Epithelial cell of esophagus (primary cell): Measurements from ENCODE around the gene MATN1.

ENCODE experiments used
- DNase-seq: peaks from one replicate; pipeline ENCODE4 v3.0.0; 2010; ENCODE audit warnings: low read depth
- H3K4me3 ChIP-seq: 2 replicates; pipeline ENCODE4 v1.5.1; 2011; ENCODE audit warnings: mild to moderate bottlenecking, low read length, control low read depth
- CTCF ChIP-seq: IDR thresholded peaks from 2 replicates; pipeline ENCODE4 v1.5.1; 2011; ENCODE audit warnings: low read depth, mild to moderate bottlenecking, low read length, control low read depth, inconsistent platforms; ENCODE audit not compliant: insufficient read depth; ENCODE audit errors: missing control alignments

Gene MATN1

GRCh38 chr1:30756545-30757351 is 33.4 kb upstream of the MATN1 start:
- DNase-seq = peak; percentile 92
- TF ChIP-seq CTCF = no peak
- no peak overlapping the region for H3K4me3 ChIP-seq

GRCh38 chr1:30756206-30756544 is 32.8 kb upstream of the MATN1 start:
- no peak for TF ChIP-seq CTCF
- no peak overlapping the region for H3K4me3 ChIP-seq
- DNase-seq = no peak

- no peak overlapping the region for H3K4me3 ChIP-seq
- DNase-seq = no peak
- no peak for TF ChIP-seq CTCF
These were observed 32.4 kb upstream of the MATN1 start for GRCh38 chr1:30755746-30756145.

GRCh38 chr1:30755334-30755733 is 31.9 kb upstream of the MATN1 start:
- no peak for DNase-seq
- no peak for TF ChIP-seq CTCF
- no peak overlapping the region for H3K4me3 ChIP-seq

- TF ChIP-seq CTCF = no peak
- DNase-seq = no peak
- H3K4me3 ChIP-seq = no peak overlapping the region
These were observed 31.3 kb upstream of the MATN1 start for GRCh38 chr1:30754684-30755171.

GRCh38 chr1:30753660-30754123 is 30.3 kb upstream of the MATN1 start:
- DNase-seq = no peak
- no peak for TF ChIP-seq CTCF
- H3K4me3 ChIP-seq = no peak overlapping the region

GRCh38 chr1:30753118-30753517 is 29.7 kb upstream of the MATN1 start:
- no peak overlapping the region for H3K4me3 ChIP-seq
- TF ChIP-seq CTCF = no peak
- DNase-seq = no peak
